ENCODE measurements around the gene MXD4.
"Not testable (repeated sequence)": the region's sequence is repeated elsewhere in the genome, so short reads cannot be mapped to it uniquely, and the experiment has no call there.

MXD4 gene

DNA sequence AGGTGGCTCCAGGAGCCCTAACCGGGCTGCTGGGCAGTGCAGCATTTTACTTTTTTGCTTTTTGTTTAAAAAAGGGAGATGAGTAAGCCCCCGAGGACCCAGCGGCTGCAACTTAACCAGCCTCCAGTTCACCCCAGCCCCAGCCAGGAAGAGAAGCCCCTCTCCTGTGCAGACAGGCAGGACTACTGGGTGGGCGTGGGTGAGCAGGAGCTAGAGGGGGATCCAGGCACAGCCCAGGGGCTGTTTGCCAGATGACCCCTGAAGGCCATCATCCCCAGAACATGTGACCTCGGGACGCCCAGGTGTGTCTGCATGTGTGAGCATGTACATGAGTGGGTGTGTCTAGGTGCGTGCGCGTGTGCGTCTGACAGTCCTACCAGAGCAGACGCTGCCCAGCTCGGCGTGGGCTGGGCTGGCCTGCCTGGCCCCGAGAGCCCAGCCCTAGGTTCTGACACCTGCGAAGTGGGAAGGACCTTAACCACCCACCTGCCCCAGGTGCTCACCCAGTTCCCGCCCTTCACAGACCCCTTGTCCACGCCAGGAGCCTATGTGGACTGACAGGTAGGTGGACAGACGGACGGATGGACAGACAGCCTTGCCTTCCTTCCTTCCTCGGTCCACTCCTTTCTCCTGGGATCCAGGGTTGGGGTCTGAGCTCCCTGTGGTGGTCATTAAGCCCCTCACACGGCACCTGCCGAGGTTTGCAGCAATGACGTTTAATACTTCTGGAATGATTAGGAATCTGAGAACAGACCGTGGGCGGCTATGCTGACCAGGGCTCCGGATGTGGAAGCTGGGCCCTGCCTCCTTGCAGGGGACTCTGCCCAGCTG, 12.2 kb downstream of the MXD4 start:
- DNase-seq = no peak

DNA sequence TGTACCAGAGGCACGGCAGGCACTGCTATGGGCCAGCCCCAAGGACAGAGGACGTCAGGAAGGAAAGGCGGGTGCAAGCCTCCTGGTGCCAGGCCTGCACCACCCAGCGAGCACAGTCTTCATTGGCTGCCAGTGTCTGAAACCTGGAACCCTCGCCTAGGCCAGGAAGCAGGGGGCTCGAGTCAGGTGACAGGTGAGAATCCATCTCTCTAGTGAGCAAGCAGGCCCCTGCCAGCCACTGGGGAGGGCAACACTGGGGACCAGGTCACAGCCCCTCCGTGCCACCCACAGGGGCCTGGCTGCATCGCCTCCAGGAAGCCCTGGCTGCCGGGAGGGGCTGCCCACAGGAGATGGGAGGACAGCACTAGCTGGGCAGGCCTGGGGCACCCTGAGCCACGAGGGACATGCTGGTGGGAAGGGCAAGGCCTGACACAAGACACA, 13.1 kb downstream of the MXD4 start:
- no peak for DNase-seq

DNA sequence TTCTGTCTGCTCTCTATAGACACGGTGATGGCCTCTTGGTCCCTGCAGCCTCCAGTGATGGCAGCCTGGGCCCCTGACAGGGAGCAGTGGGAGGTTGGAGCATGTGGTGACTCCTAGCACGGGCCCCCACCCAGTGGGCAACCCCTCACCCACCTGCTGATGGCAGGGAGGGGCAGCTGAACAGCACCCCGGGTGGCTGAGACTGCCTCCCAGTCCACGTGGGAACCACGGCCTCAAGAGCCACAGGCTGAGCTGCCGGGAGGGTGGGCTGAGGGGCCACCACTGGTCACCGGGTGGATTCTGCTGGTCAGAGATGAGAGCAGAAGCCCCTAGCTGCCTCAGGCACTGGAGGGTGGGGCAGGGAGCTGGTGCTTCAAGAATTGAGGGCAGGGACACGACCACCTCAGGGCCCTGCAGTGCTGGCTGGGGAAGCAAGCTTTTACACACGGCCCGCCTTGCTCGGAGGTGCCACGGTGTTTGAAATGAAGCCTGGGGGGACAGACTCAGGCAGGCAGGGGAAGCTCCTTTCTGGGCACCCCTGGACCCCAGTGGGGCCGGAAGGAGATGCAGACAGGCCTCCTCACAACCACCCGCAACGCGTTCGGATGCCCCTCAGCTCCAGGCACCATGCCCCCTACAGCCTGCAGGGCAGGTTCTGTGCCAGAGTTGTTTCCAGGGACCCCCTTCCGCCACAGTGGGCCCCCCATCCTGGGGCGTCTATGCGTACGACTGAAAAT, 13.7 kb downstream of the MXD4 start:
- DNase-seq = no peak

DNA sequence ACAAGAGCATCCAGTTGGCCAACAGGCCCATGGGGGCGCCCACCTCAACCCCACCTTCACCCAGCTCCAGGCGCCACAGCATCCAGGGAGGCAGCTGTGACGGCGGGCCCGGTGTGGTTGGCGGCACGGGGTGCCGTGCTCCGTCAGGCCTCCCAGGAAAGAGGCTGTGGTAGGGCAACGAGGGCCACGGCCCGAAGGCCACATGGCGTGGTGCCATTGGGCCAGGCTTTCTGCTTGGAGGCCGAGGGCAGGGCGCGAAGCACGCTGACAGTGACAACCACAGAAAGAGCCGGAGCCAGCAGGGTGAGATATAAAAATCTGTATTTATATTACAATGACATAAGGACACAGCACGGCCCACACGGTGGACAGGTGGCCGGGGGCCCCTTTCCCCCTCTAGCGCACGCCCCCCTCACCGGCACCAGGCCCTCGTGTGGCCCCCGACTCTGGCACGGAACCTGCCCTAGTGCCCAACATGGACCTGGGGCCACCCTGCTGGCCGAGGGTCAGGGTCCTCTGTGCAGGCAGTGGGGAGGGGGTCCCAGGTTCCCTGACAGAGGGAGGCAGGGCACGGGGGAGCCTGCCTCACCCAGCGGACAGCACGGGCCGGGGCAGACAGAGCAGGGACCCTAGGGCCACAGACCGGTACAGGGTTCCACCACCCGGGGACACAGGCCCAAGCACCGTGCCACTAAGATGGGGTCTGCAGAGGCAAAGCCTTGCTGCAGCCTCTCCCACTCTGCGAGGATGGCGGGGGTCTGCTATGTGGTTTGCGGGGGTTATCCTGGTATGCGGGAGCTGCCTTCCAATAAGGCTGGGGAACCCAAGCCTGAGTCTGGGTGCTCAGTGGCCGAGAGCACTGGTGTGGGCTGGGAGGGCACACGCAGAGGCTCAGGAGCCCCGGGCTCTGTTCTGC, 14.5 kb downstream of the MXD4 start:
- DNase-seq = no peak

DNA sequence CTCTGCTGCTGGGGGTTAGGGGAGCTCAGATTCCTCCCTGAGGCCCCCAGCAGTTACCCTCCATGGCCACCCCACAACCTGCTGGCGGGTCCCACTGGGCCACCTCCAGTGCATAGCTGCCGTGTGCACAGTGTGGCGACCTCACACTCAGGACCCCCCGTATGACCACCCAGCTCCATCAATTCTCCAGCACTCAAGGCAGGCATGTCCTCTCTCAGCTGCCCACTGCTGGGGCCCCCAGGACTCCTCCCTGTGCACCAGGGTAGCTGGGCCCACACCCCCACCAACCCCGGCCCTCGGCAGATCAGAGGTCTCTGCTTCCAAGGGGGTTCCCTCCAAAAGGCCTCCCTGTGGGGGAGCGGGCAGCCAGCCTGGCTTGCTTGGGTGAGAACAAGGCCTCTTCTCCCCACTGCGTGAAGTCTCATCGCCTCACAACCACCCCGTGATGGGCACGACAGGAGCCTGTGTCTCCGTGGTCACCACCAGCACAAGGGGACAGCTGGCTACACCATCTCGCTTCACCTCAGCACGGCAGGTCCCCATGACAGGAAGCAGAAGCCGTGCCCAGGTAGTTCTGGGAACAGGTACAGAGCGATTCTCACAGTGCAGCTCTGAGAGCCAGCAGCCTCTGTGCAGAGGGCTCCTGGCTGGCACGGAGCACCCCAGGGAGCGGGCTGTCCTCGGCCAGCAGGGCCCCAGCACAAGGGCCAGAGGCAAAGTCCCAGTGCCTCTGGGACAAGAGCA, 15.4 kb downstream of the MXD4 start:
- DNase-seq = no peak

DNA sequence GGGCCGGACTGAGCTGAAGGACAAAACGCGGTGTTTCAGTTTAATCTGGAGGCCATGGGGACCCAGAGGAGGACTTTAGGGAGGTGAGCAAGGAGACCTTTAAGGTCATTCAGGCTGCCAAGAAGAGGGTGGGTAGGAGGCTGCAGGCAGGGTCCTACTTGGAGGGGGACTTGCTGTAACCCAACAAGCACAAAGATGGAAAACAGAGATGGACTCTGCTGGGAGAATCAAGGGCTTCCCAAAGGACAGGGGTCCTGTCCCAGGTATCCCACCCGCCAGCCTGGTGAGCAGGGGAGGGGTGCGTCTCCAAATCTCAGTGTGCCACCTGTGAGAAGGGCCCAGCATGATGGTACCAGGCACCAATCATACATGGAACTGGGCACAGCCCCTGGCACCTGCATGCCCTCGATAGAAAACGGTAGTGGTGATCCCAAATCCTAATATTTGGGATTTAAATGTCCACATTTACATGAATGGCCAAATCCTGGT, 16.1 kb downstream of the MXD4 start:
- no peak for DNase-seq

DNA sequence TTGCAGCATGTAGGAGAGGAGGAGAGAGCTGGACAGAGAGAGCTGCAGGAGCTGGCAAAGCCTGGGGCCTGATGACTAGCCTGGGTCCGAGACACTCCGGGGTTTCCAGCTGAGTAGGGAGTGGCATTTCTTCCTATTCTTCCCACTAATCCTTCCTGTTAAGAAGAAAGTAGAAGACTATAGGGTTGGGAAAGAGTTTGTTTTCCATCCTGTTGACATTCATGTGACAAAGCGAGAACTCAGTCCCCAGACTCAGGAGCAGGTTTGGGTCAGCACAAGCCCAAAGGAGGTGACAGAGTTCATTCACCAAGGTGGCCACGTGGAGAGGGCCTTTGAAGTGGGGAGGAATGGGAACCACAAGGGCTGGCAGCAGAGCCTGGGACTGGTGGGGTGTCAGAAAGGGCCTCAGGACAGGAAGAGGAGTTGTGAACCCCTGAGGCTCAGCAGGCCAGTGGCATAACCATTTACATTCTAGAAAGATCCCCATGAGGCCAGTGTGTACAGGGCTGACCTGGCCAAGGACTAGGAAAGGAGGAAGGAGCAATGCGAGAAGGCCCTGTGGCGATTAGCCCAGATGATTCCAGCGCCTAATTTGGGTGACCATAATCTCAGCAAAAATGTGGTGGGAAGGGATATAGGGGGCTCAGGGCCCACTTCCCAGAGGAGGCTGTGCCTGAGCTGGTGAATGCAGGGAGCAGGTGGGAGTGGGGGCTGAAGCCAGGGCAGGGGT, 16.7 kb downstream of the MXD4 start:
- DNase-seq = no peak

DNA sequence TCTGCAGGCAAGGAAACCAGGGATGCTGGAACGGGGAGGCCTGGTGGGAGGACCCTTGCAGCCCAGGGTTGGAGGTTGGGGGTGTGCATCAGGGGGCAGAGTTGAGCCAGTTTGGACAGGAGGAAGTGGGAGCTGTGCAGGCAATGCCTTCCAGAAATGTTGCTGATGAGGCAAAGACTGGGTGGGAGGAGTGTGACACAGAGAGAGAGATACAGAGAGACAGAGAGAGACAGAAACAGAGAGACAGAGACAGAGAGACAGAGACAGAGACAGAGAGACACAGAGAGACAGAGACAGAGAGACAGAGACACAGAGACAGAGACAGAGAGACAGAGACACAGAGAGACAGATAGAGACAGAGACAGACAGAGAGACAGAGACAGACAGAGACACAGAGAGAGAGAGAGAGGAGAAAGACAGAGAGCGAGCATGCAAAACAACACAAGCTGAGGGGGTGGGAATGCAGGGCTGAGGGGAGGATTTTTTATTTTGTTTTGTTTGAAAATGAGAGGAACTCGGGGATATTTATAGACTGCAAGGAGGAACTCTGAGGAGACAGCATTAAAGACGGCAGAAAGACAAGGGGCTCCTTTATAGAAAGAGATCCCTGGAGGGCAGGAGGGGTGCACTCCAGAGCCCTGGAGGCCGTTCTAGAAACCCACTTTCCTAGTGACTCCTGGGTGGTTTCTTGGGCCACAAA, 18.1 kb downstream of the MXD4 start:
- DNase-seq = peak; percentile 56

DNA sequence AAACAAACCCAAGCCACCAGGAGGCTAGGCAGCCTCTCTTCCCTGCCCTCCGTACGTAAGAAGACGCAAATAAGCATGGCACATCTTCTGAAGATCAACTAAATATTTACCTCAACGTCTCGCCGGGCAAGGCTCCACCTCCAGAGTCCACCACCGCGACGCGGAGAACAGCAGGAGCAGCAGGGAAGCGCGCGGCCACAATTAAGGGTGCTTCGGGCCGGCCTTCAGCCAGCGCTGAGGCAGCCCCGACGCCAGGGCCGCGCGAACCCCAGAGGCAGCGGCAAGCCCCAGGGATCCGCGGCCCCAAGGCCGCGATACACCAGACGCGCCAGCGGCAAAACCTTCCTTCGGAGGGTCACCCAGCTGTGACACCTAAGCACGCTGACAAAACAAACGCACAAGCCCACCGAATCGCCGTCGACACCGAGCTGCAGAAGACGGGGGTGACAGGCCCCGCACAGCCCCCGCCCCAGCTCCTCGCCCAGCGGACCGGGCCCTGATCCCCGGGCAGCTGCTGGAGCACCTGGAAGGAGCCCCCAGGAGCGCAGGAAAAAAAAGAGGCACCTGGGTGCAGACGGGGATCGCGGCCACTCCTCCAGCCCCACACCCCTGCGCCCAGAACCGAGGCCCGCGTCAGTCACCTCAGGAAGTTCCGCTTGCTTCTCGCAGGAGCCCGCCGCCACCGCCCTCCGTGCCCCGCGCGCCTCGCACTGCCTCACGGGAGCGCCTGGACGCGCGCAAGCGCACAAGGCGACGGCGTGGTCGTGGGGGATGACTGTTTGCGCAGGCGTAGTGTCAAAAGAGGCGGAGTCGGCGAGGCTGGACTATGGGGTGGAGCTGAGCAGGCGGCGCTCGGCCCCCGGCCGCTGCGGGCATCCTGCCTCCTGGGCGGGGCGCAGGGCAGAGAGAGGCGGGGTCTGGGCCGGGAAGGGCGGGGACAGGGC, 20.2 kb downstream of the MXD4 start, which contains the start of the genes HAUS3 and POLN:
Gene HAUS3 (minus strand): TSS at position 712 of the 944 bp plus-strand sequence. CDS start 1,175 bp downstream, outside the sequence.
Gene POLN (minus strand): TSS at position 712 of the 944 bp plus-strand sequence. CDS start 12,890 bp downstream, outside the sequence.
- DNase-seq = peak; percentile 95

DNA sequence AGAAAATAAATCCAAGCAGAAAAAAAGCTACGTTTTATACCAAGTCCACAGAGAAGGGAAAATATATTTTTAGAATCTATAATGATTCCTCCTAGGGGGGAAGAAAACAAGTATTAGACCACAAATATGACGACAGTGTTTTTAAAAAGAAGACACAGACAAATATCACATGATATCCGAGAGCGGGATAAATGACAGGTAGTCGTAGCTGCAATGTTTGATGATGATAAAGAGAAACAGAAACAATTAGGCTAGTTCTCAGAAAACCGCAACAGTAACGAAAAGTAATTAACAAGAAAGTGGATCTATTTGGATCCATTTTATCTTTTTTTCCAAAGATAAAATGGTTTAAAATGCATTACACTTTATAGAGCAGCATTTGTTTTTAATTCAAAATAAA, 20.9 kb downstream of the MXD4 start:
- DNase-seq = no peak

DNA sequence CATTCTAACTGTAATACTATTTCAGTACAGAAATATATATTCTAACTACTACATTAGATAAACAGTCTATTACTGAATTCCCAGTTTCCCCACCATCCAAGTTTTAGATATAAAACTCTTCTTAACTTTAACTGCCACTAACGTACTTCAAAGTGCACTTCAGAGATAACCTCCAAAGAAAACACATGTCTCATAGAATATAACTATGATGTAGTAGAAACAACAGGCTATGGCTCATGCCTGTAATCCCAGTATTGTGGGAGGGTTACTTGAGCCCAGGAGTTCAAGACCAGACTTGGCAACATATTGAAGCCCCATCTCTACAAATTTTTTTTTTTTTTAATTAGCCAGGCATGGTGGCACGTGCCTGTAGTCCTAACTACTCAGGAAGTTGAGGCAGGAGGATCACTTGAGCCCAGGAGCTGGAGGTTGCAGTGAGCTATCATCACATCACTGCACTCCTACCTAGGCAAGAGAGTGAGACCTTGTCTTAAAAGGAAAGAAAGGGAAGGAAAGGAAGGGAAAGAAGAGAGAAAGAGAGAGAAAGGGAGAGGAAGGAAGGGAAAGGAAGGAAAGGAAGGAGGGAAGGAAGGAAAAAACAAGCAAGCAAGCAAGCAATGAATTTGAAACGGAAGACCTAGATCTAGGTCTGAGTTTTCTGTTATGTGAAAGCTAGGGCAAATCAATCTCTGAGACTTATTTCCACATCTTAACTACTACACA, 24.8 kb downstream of the MXD4 start:
- no peak for DNase-seq

DNA sequence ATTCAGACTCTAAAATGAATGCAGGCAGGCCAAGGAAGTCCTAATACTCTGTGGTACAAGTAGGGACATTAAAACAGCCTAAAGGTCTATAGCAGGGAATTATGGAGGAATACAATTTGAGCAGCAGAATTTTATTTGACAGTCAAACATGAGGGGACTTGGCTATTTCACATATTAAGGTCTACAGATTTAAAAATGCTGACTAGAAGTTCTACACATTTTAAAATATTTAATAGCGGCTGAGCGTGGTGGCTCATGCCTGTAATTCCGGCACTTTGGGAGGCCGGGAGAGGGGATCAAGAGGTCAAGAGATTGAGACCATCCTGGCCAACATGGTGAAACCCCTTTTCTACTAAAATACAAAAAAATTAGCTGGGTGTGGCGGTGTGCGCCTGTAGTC, 30.8 kb downstream of the MXD4 start:
- no peak for DNase-seq

DNA sequence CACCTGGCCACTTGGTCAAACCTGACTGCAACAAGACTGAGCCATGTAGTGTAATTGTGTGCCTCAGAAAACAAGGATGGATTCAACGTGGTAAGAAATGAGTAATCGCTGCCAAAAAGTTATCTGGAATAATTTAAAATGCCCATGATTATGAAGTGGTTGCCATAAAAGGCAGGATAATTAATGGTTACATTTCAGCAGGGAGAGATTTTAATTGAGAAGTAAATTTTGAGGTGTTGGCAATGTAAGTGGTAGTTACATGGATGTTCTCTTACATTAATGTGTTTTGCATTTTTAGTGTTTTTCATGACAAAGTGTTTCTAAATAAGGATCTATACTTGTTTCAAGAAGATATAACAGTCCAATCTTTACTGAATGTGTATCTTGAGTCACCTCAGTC, 35.6 kb downstream of the MXD4 start:
- no peak for DNase-seq

DNA sequence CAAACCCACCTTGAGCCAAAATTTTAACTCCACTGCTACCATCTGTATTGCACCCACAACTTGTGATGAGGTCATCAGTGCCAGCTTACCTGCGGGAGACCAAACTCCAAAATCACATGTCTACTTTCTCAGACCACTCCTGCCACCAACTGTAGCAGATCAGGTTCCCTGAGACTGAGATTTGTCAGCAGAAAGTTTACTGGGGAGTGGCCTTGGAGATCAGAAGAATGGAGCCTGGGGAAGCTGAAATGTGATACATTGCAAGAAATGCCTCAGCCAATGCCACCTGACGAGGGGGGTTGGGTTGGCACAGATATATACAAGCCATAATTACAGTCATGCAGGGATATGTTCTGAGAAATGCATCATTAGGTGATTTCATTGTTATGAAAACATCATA, 39.1 kb downstream of the MXD4 start:
- DNase-seq = no peak

DNA sequence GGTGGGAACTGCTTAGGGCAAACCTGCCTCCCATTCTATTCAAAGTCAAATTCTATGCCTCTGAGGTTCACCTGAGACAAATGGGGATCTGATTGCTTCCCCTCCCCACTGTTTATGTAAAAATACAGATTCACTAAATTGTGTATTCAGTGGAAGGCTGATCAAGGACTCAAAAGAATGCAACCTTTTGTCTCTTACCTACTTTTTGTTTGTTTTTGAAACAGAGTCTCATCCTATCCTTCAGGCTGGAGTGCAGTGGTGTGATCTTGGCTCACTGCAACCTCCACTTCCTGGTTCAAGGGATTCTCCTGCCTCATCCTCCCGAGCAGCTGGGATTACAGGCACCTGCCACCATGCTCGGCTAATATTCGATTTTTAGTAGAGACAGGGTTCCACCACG, 40.5 kb downstream of the MXD4 start:
- not testable (repeated sequence) for DNase-seq

DNA sequence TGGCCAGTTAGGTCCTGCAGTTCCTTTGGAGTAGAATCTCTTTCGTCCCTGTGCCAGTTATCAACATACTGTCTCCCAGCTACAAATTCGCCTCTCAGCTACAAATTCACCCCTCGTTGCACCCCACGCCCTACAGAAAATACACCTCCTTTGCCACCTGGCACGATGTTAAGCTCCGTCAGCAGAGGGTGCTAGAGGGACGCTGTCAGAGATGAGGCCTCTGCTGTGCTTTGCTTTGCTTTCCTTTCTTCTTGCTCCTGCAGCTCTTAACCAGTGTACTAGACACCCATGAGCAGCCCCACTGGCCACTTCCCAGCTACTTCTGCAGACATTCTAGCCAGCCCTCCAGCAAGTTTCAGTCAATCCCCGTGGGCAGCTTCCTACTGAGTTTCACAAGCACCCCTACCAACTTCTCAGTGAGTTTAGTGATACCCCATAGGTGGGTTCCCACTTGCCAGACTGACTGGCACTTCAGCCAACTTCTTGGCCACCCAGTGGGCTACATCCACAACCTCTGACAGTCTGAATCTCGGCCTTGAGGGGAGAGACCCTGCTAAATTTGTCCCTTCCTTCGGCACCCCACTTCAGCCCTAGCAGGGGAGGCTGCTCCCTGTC, 41.8 kb downstream of the MXD4 start:
- DNase-seq = peak; percentile 46

DNA sequence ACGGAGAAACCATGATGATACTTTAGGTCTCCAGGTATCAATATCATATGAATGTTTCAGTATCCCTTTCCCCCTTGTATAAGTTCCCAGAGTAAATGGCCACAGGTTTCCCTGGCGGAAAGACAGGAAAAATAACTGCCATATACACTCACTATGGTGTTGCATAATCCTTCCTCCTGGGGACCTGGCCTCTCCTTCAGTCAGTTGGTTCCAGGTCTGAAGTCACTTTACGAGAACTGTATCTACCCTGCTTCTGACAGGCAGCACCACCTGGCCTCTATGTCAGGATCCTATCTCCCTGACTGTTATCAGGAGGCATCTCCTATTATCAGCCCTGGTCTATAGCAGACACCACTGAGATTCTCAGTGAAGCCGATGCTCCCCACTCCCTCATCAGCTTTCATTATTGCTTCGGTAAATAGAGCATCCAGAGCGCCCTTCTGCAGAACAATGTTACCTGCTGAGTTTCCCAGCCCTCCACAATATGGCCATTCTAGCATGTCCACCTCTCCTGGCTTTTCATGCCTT, 42.6 kb downstream of the MXD4 start:
- no peak for DNase-seq

DNA sequence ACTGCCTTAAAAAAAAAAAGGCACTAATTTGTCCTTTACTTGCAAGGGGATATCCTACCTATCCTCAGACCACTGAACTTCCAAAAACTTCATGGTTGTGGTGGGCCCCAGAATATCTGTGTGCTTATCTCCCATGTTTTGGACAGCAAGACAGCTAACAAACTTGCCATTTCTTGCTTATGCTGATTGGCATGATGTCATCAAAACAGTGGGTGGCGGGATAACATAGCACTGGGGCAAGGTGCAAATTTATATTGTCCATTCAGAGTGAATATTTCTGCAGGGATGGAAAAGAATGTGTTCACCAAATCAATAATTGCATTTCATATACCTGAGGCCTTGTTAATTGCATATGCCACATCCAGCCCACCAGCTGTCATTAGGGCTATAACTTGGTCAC, 43.5 kb downstream of the MXD4 start:
- no peak for DNase-seq
